Measurements from ENCODE around the gene BICDL2.

The BICDL2 gene

DNA sequence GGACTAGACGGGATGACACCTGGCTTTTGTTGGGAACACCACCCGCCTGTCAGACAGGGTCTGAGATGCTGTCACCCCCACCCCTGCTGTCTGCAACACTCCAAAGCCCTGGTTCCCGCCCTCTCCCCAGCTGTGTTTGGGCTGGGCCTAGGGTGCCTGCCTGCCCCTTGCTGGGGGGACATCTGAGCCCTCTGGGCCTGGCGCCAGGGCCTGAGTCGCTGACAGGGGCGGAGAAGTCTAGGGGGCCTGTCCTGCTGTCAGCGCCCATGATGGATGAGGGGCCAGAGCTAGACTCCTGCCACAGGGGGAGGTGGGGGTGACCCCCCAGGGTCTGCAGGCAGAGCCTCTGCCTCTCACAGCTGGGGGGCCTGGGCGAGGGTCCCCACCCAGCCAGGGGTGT, 48.9 kb downstream of the BICDL2 start:
- TF ChIP-seq PPARA (CRISPR knock-in tag; IDR thresholded peaks at IDR 0.05; ENCODE audit: borderline replicate concordance) (no peak), TCF4 (CRISPR knock-in tag; IDR thresholded peaks at IDR 0.05; ENCODE audit: borderline replicate concordance) (no peak), ZNF70 (CRISPR knock-in tag; IDR thresholded peaks at IDR 0.05) (no peak), PATZ1 (CRISPR knock-in tag; IDR thresholded peaks at IDR 0.05; ENCODE audit: borderline replicate concordance) (no peak), ZNF565 (CRISPR knock-in tag; conservative IDR thresholded peaks at IDR 0.05; ENCODE audit: low read depth) (no peak), SNAI2 (CRISPR knock-in tag; IDR thresholded peaks at IDR 0.05) (no peak)
- no peak for ATAC-seq

DNA sequence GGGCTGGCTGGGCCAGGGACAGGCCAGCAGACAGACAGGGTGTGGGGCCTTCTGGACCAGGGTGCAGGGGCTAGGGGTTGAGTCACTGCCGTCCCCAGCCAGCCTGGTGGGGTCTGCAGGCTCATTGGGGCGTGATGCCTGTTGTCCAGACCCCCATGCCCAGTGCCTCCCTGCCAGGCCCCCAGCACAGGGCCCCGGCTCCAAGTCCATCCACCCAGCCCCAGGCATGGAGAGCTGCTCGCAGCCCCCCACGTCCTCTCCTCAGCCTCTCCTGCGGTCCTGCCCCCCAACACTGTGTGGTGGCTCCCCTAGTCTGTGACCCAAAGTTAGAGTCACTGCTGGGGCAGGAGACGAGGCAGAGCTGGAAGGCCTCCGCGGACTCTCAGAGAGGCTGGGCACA, 49.5 kb downstream of the BICDL2 start:
- TF ChIP-seq ZFP30 (CRISPR knock-in tag; IDR thresholded peaks at IDR 0.05), result no peak
- no peak for TF ChIP-seq CSDC2 (CRISPR knock-in tag; IDR thresholded peaks at IDR 0.05)
- no peak for TF ChIP-seq TOX (CRISPR knock-in tag; IDR thresholded peaks at IDR 0.05; ENCODE audit: borderline replicate concordance)
- TF ChIP-seq ZNF70 (CRISPR knock-in tag; IDR thresholded peaks at IDR 0.05), result no peak
- no peak for TF ChIP-seq ZC3H10 (CRISPR knock-in tag; IDR thresholded peaks at IDR 0.05)
- TF ChIP-seq, protein P1, sequence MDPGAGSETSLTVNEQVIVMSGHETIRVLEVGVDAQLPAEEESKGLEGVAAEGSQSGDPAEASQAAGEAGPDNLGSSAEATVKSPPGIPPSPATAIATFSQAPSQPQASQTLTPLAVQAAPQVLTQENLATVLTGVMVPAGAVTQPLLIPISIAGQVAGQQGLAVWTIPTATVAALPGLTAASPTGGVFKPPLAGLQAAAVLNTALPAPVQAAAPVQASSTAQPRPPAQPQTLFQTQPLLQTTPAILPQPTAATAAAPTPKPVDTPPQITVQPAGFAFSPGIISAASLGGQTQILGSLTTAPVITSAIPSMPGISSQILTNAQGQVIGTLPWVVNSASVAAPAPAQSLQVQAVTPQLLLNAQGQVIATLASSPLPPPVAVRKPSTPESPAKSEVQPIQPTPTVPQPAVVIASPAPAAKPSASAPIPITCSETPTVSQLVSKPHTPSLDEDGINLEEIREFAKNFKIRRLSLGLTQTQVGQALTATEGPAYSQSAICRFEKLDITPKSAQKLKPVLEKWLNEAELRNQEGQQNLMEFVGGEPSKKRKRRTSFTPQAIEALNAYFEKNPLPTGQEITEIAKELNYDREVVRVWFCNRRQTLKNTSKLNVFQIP (CRISPR knock-in tag; IDR thresholded peaks at IDR 0.05; ENCODE audit: borderline replicate concordance, low read depth), result no peak
- no peak for TF ChIP-seq ZFP3 (CRISPR knock-in tag; IDR thresholded peaks at IDR 0.05)
- no peak for TF ChIP-seq BACH2 (CRISPR knock-in tag; IDR thresholded peaks at IDR 0.05; ENCODE audit: borderline replicate concordance)
- TF ChIP-seq SNAI2 (CRISPR knock-in tag; IDR thresholded peaks at IDR 0.05), result no peak
- TF ChIP-seq PATZ1 (CRISPR knock-in tag; IDR thresholded peaks at IDR 0.05; ENCODE audit: borderline replicate concordance), result no peak
- no peak for ATAC-seq

DNA sequence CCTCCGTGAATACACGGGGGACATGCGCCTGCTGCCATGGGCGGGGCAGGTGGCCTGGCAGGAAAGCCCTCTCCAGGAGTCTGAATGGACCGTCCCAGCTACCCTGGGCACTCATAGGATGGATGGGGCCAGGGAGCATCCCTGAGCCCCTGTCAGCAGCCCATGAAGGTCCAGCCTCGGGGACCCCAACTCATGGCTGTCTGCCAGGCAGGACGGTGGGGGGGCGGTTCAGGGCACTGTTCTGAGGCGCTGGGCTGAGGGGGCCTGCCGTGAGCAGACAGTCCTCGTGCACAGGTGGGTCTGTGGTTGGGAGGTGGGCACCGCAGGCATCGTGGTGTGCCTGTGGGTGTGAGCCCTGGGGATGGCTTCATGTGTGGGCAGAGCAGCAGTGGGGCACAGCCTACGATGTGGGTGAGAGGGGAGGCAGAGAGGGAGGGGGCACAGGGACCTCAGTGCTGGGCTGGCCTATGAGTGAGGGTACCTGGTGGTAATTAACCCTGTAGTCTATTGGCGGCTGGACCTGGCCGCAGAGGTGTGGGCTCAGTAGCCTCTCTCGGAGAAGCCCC, 50.0 kb downstream of the BICDL2 start:
- TF ChIP-seq, protein P1 (CRISPR knock-in tag; IDR thresholded peaks at IDR 0.05; ENCODE audit: borderline replicate concordance, low read depth), result no peak
- no peak for TF ChIP-seq OSR1 (CRISPR knock-in tag; IDR thresholded peaks at IDR 0.05)
- no peak for TF ChIP-seq TOX (CRISPR knock-in tag; IDR thresholded peaks at IDR 0.05; ENCODE audit: borderline replicate concordance)
- TF ChIP-seq TCF4 (CRISPR knock-in tag; IDR thresholded peaks at IDR 0.05; ENCODE audit: borderline replicate concordance), result no peak
- no peak for TF ChIP-seq SNAI2 (CRISPR knock-in tag; IDR thresholded peaks at IDR 0.05)
- no peak for TF ChIP-seq ZNF8 (CRISPR knock-in tag; IDR thresholded peaks at IDR 0.05)
- no peak for TF ChIP-seq CSDC2 (CRISPR knock-in tag; IDR thresholded peaks at IDR 0.05)
- ATAC-seq, result no peak

DNA sequence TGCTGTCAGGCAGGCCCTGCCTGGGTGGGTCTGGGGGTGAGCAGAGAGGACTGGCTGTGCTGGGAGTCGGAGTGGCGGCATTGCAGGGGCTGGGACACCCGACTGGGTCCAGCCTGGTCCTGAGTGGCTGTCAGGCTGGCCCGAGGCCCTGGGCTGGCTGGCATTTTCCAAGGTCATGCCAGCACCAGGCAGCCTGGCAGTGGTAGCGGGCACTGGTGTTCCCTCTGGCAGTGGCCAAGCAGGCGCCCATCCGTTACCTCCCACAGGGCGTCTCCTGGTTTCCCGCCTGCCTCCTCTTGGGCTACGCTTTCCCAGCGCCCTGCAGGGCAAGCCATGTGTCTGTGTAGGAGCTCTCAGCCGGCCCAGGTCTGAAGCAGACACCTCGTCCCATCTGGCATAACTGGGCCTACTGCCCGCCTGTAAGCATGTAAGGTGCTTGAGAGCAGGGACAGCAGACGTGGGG, 50.8 kb downstream of the BICDL2 start:
- TF ChIP-seq GLIS3 (CRISPR knock-in tag; IDR thresholded peaks at IDR 0.05), result no peak
- no peak for TF ChIP-seq ESRRG (CRISPR knock-in tag; IDR thresholded peaks at IDR 0.05)
- TF ChIP-seq SNAI2 (CRISPR knock-in tag; IDR thresholded peaks at IDR 0.05), result no peak
- TF ChIP-seq, protein P1 (CRISPR knock-in tag; IDR thresholded peaks at IDR 0.05; ENCODE audit: borderline replicate concordance, low read depth), result no peak
- no peak for TF ChIP-seq ZFP30 (CRISPR knock-in tag; IDR thresholded peaks at IDR 0.05)
- no peak for TF ChIP-seq TOX (CRISPR knock-in tag; IDR thresholded peaks at IDR 0.05; ENCODE audit: borderline replicate concordance)
- no peak for TF ChIP-seq RARB (CRISPR knock-in tag; IDR thresholded peaks at IDR 0.05)
- TF ChIP-seq CSRNP3 (CRISPR knock-in tag; IDR thresholded peaks at IDR 0.05), result no peak
- no peak for TF ChIP-seq CSDC2 (CRISPR knock-in tag; IDR thresholded peaks at IDR 0.05)
- TF ChIP-seq PATZ1 (CRISPR knock-in tag; IDR thresholded peaks at IDR 0.05; ENCODE audit: borderline replicate concordance), result no peak
- TF ChIP-seq ZNF565 (CRISPR knock-in tag; conservative IDR thresholded peaks at IDR 0.05; ENCODE audit: low read depth), result no peak
- no peak for TF ChIP-seq BACH2 (CRISPR knock-in tag; IDR thresholded peaks at IDR 0.05; ENCODE audit: borderline replicate concordance)
- ATAC-seq, result no peak

Measured in SK-N-SH treated with all-trans-retinoic acid at 6 μM for 48 hours (cell line).